ENCODE results near the gene LAMC3.

LAMC3 gene

GRCh38 chr9:131017067-131017466, 8.1 kb downstream of the LAMC3 start:
- Histone ChIP-seq H3K9ac (no peak overlapping the region), H3K79me2 (ENCODE audit: insufficient read depth, low read depth) (no peaks in the 10 kb centered on the region), H3K27ac (no peak overlapping the region), H3K4me1 (ENCODE audit: low read depth, poor library complexity, severe bottlenecking) (no peaks in the 10 kb centered on the region), H3K27me3 (ENCODE audit: insufficient read depth, low read depth) (peaks cover 95% of the 10 kb centered on the region), H4K20me1 (ENCODE audit: insufficient read depth) (no peaks in the 10 kb centered on the region), H3K4me3 (IDR thresholded peaks at IDR 0.05; ENCODE audit: insufficient read depth, low read depth, low read length) (no peak overlapping the region), H2AFZ (ENCODE audit: low read depth) (no peak overlapping the region), H3K4me2 (no peak overlapping the region), H3K36me3 (ENCODE audit: insufficient read depth) (no peaks in the 10 kb centered on the region)
- TF ChIP-seq, protein P1, sequence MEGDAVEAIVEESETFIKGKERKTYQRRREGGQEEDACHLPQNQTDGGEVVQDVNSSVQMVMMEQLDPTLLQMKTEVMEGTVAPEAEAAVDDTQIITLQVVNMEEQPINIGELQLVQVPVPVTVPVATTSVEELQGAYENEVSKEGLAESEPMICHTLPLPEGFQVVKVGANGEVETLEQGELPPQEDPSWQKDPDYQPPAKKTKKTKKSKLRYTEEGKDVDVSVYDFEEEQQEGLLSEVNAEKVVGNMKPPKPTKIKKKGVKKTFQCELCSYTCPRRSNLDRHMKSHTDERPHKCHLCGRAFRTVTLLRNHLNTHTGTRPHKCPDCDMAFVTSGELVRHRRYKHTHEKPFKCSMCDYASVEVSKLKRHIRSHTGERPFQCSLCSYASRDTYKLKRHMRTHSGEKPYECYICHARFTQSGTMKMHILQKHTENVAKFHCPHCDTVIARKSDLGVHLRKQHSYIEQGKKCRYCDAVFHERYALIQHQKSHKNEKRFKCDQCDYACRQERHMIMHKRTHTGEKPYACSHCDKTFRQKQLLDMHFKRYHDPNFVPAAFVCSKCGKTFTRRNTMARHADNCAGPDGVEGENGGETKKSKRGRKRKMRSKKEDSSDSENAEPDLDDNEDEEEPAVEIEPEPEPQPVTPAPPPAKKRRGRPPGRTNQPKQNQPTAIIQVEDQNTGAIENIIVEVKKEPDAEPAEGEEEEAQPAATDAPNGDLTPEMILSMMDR (conservative IDR thresholded peaks at IDR 0.05; ENCODE audit: low read depth, low read length), result no peak

DNA sequence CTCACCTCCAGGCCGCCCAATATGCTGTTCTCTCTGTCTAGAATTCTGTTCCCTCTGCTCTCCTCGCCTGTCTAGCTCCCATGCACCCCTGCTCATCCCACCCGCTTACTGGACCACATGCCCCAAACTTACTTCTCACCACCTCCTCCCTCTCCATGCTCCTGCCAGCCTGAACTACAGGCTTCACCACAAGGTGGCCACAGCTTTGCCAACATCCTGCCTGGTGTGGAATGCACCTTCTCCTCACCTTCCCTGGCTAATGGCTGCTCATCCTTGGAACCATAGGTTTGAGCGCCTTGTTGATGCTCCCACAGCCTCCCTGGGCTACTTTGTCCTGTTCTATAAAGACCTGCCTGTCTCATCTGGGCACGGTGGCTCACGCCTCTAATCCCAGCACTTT, 9.6 kb downstream of the LAMC3 start:
- no peaks in the 10 kb centered on the region for H3K79me2 ChIP-seq (ENCODE audit: insufficient read depth, low read depth)
- H3K4me3 ChIP-seq (IDR thresholded peaks at IDR 0.05; ENCODE audit: insufficient read depth, low read depth, low read length), result no peak overlapping the region
- no peak overlapping the region for H3K27ac ChIP-seq
- H3K4me1 ChIP-seq (ENCODE audit: low read depth, poor library complexity, severe bottlenecking), result no peaks in the 10 kb centered on the region
- no peak overlapping the region for H3K4me2 ChIP-seq
- H3K36me3 ChIP-seq (ENCODE audit: insufficient read depth), result no peaks in the 10 kb centered on the region
- no peak overlapping the region for H3K9ac ChIP-seq
- H4K20me1 ChIP-seq (ENCODE audit: insufficient read depth), result no peaks in the 10 kb centered on the region
- H3K27me3 ChIP-seq (ENCODE audit: insufficient read depth, low read depth), result peaks cover 95% of the 10 kb centered on the region
- TF ChIP-seq, protein P1 (conservative IDR thresholded peaks at IDR 0.05; ENCODE audit: low read depth, low read length), result no peak
- H2AFZ ChIP-seq (ENCODE audit: low read depth), result no peak overlapping the region

- H4K20me1 ChIP-seq (ENCODE audit: insufficient read depth), result no peaks in the 10 kb centered on the region
Observed at GRCh38 chr9:131019388-131020239, 10.6 kb downstream of the LAMC3 start.

DNA sequence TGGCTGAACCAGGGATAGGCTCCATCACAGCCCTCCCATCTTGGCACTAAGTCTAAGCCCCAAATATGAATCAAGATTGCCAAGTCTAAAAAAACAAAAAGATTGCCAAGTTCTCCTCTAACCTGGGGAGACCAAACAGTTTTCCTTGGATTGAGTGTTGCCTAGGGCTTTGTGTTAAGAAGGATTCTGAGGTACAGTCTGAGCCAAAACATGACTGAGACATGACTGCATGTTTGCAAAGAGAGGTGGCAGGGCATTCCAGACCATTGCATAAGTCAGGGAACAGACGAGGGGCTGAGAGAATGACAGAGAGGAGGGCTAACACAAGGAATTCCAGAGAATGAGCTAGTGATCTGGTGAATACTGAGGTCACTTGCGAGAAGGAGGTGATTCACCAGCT, 11.4 kb downstream of the LAMC3 start:
- Histone ChIP-seq H3K27me3 (ENCODE audit: insufficient read depth, low read depth) (peaks cover 95% of the 10 kb centered on the region), H3K4me2 (no peak overlapping the region), H4K20me1 (ENCODE audit: insufficient read depth) (no peaks in the 10 kb centered on the region), H3K79me2 (ENCODE audit: insufficient read depth, low read depth) (no peaks in the 10 kb centered on the region), H3K4me3 (IDR thresholded peaks at IDR 0.05; ENCODE audit: insufficient read depth, low read depth, low read length) (no peak overlapping the region), H3K4me1 (ENCODE audit: low read depth, poor library complexity, severe bottlenecking) (no peaks in the 10 kb centered on the region), H3K9ac (no peak overlapping the region), H3K36me3 (ENCODE audit: insufficient read depth) (no peaks in the 10 kb centered on the region), H3K27ac (no peak overlapping the region), H2AFZ (ENCODE audit: low read depth) (no peak overlapping the region)
- TF ChIP-seq, protein P1 (conservative IDR thresholded peaks at IDR 0.05; ENCODE audit: low read depth, low read length), result no peak

More at GRCh38 chr9:131019388-131020239, 10.6 kb downstream of the LAMC3 start:
- peaks cover 95% of the 10 kb centered on the region for H3K27me3 ChIP-seq (ENCODE audit: insufficient read depth, low read depth)
- no peaks in the 10 kb centered on the region for H3K36me3 ChIP-seq (ENCODE audit: insufficient read depth)
- H3K27ac ChIP-seq, result no peak overlapping the region
- no peak overlapping the region for H3K4me2 ChIP-seq
- no peak overlapping the region for H3K4me3 ChIP-seq (IDR thresholded peaks at IDR 0.05; ENCODE audit: insufficient read depth, low read depth, low read length)
- H3K9ac ChIP-seq, result no peak overlapping the region
- H3K4me1 ChIP-seq (ENCODE audit: low read depth, poor library complexity, severe bottlenecking), result no peaks in the 10 kb centered on the region
- H2AFZ ChIP-seq (ENCODE audit: low read depth), result no peak overlapping the region
- no peaks in the 10 kb centered on the region for H3K79me2 ChIP-seq (ENCODE audit: insufficient read depth, low read depth)
- TF ChIP-seq, protein P1 (conservative IDR thresholded peaks at IDR 0.05; ENCODE audit: low read depth, low read length), result no peak

Measured in KMS-11 (cell line).